C1 segment of cervical spinal cord (tissue), 14 donors: ENCODE results near the gene NLRC3.
"Not testable (repeated sequence)": the region's sequence is repeated elsewhere in the genome, so short reads cannot be mapped to it uniquely, and the experiment has no call there.

ENCODE experiments used
- DNase-seq, 14 donors: peaks; one replicate each; lab custom pipeline; 2025; lab: John Stamatoyannopoulos, UW

Gene NLRC3

GRCh38 chr16:3577302-3577752, at the start of gene NLRC3:
TSS of gene NLRC3 (minus strand) at chr16:3577403. CDS start at chr16:3565036, 12,367 bp downstream.
- no peak for DNase-seq

GRCh38 chr16:3625911-3626732, 48.9 kb upstream of the NLRC3 start:
- no peak for DNase-seq

GRCh38 chr16:3625331-3625730, 48.1 kb upstream of the NLRC3 start:
- no peak for DNase-seq

GRCh38 chr16:3623642-3624041, 46.4 kb upstream of the NLRC3 start:
- no peak for DNase-seq

GRCh38 chr16:3618769-3619141, 41.6 kb upstream of the NLRC3 start:
- DNase-seq, result no peak

- DNase-seq, result no peak
These were observed 35.6 kb upstream of the NLRC3 start for GRCh38 chr16:3612510-3613466.

GRCh38 chr16:3611146-3611975, 34.2 kb upstream of the NLRC3 start, which contains the start of gene SLX4:
TSS of gene SLX4 (minus strand) at chr16:3611606. CDS start at chr16:3608964, 2,642 bp downstream.
- peak; percentile 27 to 93 (median 78) for DNase-seq

- DNase-seq, result peak in 2 of 14 donors; percentile 22 to 56
These were observed 33.5 kb upstream of the NLRC3 start for GRCh38 chr16:3610698-3611145.

GRCh38 chr16:3609895-3610697, 32.9 kb upstream of the NLRC3 start:
- peak in 1 of 14 donors; percentile 40 for DNase-seq

GRCh38 chr16:3608976-3609375, 31.8 kb upstream of the NLRC3 start:
- DNase-seq, result not testable (repeated sequence)

GRCh38 chr16:3608069-3608468, 30.9 kb upstream of the NLRC3 start:
- DNase-seq, result no peak

GRCh38 chr16:3607634-3608033, 30.4 kb upstream of the NLRC3 start:
- no peak for DNase-seq

GRCh38 chr16:3607161-3607560, 30.0 kb upstream of the NLRC3 start:
- peak in 1 of 14 donors; percentile 10 for DNase-seq

GRCh38 chr16:3606441-3606840, 29.2 kb upstream of the NLRC3 start:
- DNase-seq, result peak in 1 of 14 donors; percentile 88

- peak in 1 of 14 donors; percentile 71 for DNase-seq
These were observed 25.1 kb upstream of the NLRC3 start for GRCh38 chr16:3602320-3602653.

GRCh38 chr16:3601614-3602319, 24.6 kb upstream of the NLRC3 start:
- peak in 1 of 14 donors; percentile 67 for DNase-seq

GRCh38 chr16:3599922-3600321, 22.7 kb upstream of the NLRC3 start:
- no peak for DNase-seq

GRCh38 chr16:3599121-3599520, 21.9 kb upstream of the NLRC3 start:
- no peak for DNase-seq

- no peak for DNase-seq
These were observed 21.0 kb upstream of the NLRC3 start for GRCh38 chr16:3598236-3598635.

GRCh38 chr16:3597676-3598075, 20.5 kb upstream of the NLRC3 start:
- DNase-seq, result no peak
